Mesenteric fat pad (tissue), 1 donor: ENCODE measurements around the gene ATXN7L1. TPM values are rescaled to one million over a fixed set of nuclear protein-coding genes. Genes with fewer than 3 reads are reported as not detected.

Experiments
- DNase-seq: peaks from one replicate; pipeline ENCODE4 v3.0.0-alpha.2; 2020; ENCODE audit warnings: low spot score
- total RNA-seq: library from RNA; stranded (reverse); fragmentation: NEBNext Ultra II Directional; extraction: Animal tissue kit (Norgen Biotek cat#: 25700); gene quantifications from one replicate; pipeline ENCODE4 v1.2.1, GENCODE V29; 2021
- donor health status: DM: yes; HTN: yes; CAD: no.

The ATXN7L1 gene
- total RNA-seq, 1 donor from 2014 or later = 23.8 TPM

DNA sequence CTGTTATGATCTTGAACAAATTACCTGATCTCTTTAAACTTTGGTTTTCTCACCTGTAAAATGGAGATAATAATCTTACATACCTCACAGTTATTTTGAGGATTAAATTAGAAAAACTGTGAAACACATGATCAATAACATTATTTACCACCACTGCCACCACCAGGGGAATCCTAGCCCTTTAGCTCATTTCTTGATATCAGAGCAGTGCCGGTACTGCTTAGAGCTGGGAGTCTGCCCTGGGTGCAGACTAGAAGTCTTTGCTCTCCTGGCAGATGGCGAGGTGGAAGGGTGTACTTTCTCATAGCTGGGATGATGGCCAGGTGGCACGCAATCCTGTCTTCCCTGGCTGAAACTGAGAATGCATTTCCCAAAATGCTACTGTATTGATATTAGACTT lies 282.4 kb downstream of the ATXN7L1 start:
- peak; percentile 14 for DNase-seq

DNA sequence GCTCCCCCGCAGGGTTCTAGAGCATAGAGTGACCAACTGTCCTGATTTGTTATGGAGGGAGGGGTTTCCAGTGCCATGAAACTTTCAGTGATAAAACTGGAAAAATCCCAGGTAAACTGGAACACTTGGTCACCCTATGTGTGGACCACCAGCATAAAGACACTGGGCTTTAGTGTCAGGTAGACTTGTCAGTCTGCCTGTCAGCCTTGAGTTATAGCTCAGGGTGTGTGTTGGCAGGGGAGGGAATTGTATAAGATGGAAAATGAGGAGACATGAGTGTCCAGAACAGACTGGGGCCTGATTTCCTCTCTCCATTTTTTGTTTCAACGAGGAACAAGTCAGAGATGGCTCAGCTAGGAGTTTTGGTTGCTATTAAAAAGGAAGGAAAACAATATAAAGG lies 284.9 kb downstream of the ATXN7L1 start:
- DNase-seq = no peak

DNA sequence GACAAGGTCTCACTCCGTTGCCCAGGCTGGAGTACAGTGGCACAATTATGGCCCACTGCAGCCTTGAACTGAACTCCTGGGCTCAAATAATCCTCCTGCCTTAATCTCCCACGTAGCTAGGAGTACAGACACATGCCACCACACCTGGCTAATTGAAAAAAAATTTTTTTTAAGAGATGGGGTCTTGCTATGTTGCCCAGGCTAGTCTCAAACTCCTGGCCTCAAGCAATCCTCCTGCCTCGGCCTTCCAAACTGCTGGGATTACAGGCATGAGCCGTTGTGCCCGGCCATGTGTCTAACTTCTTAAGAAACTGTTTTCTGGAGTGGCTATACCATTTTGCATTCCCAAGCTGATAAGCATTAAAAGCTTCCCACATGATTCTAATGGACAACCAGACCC lies 285.6 kb downstream of the ATXN7L1 start:
- DNase-seq = no peak

DNA sequence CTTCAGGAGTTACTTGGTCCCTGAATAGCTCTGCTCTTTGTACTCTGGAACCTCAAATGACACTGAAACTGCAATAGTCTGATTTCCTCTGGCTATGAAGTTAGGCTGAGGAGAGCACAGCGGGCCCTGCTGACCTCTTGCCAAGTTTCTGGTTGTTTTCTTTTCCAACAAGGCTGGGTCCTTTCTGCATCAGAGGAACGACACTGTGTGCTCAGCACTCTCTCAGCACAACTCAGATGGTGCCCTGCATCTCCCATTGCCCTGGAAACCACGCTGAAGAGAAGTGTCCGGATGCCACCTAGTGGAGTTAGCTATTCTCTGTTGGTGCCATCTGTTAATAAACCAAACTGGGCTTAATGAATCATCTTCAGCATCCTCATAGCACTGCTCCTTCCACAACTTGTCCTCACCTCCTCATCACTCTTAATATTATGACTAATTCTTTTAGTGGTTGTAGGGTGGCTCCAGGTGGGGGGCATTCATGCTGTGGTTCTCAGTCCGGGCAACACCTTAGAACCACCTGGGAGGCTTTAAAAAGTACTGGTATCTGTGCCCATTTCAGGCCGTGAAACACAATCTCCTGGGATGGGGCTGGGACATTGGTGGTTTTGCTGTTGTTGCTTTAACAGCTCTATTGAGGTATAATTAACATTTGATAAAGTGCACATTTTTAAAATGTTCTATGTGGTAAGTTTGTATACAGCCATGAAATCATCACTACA lies 286.9 kb downstream of the ATXN7L1 start:
- no peak for DNase-seq

DNA sequence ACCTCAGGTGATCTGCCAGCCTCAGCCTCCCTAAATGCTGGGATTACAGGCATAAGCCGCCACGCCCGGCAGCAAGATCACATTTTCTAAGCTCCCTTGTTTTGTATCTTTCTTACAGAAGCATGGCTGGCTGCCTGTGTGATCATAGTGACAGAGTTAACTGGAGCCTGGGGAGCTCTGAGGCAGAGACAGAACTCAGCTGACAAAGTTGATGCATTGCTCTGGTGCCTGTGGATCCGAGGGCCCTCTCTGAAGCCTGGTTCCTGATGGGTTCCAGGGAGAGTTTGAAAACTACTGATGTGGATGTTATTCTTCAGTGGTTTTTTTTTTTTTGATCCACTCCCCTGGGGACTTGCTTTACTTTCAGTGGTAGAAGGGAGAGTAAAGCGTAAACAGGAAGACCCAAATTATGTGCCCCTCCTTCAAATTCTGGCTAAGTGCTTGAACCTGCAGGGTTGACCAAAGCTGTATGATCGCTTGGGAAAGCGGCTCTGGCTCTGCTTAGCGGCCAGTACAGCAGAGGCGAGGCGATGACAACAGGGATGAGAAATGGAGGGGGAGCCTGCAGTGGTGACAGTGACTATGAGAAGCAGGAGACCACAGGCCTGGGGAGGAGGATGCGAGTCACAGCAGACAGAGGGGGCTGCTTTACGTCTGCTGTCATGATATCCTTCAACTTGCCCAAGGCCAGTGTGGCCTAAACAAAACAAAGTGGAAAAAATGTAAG lies 288.3 kb downstream of the ATXN7L1 start:
- DNase-seq = no peak

DNA sequence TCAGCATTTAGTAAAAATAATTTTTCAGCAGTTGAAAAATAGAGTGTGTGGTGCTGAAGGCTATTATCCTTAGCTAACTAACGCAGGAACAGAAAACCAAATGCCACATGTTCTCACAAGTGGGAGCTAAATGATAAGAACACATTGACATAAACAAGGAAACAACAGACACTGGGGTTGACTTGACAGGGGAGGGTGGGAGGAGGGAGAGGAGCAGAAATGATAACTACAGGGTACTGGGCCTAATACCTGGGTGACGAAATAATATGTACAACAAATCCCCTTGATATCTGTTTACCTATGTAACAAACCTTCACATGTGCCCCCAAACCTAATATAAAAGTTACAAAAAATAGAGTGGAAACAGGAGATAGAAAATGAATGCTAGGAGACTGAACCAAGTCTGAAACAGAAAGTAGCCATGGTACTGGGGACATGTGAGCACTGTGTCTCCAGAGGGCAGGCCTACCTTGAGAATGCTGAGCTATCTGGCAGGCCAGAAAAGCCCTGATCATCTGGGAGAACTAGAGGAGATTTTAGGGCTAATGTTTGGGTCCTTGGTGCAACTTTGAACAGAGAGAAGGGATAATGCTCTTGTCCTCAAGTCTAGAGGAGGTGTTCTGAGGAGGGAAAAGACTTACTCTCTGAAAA lies 290.4 kb downstream of the ATXN7L1 start:
- no peak for DNase-seq

DNA sequence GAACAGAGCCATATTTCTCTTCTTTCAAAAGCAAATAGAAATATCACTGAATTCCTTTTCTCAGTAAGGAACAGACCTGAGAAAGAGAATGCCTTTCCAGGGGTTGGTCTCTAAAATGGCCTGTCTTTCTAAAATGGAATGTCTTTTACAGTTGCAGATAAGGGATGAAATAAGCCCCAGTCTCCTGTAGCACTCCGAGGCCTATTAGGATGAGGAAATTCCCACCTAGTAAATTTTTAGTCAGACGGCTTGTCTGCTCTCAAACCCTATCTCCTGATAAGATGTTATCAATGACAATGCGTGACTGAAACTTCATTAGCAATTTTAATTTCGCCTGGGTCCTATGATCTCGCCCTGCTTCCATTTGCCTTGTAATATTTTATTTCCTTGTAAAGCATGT lies 292.2 kb downstream of the ATXN7L1 start:
- no peak for DNase-seq

DNA sequence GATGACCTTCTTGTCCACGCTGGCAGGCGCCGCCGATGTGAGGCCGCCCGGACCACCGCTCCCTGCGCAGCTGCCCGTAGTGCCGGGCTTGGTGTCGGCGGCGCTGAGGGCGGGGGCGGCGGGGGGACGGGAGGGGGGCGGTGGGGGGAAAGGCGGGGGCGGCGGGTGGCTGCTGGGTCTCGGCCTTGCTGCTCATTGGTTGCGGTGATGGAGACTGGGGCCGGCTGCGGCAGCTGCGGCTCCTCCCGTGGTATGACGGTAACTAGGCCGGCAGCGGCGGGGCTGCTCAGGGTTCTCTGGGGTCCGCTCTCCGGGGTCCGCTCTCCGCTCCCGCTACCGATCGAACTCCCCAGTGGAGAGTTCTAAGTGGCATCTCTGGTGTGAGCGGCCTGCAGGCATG lies 293.3 kb downstream of the ATXN7L1 start:
- no peak for DNase-seq

DNA sequence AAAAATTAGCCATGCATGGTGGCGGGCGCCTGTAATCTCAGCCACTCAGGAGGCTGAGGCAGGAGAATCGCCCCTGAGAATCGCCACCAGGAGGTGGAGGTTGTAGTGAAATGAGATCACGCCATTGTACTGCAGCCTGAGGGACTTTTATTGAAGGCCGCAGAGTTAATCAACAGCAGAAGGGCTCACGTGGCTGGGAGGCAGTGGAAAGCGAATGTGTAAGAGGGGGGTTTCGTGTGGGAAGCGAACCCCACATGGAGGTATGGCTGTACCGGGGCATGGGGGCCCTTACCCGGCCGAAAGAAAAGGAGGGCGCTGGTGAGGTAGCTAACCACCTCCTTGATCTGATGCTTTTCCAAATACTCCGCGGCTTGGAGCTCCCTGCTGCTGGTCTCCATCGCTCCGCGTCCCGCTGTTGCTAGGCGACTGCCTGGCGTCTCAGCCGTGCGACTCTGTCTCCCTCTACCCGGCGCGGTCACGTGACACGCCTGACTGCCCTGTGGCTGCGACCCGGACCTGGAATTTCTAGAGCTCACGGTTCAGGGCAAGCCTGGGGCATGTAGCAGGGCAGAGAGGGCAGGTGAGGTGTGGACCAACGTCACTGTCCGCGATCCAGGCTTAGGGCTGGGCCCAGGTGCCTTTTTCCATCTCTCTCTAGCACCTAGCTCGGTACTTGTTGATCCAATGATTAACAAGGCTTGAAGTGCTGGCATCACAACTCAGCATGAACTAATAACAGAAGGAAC lies 295.2 kb downstream of the ATXN7L1 start, which contains the start of gene EFCAB10:
TSS of gene EFCAB10 (minus strand) at position 428 of the 746 bp plus-strand sequence. CDS start at position 398, 30 bp downstream.
- DNase-seq = no peak

DNA sequence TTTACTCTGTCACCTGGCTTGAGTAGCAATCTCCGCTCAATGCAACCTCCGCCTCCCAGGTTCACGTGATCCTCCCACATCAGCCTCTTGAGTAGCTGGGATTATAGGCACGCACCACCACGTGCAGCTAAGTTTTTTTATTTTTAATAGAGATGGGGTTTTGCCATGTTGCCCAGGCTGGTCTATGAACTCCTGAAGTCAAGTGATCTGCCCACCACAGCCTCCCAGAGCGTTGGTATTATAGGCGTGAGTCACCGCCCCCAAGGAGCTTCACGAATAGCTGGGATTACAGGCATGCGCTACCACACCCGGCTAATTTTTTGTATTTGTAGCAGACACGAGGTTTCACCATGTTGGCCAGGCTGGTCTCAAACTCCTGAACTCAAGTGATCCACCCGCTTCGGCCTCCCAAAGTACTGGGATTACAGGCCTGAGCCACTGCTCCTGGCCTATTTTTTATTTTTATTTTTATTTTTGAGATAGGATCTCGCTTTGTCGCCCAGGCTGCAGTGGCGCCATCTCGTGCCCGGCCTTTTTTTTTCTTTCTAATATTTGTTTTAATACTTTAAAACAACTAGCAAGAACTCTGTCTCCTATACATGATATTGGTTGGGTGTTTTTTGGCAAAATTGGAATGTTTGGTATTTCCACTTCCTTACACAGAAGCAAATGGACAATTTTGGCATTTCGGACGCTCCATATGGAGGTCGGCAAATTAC lies 296.2 kb downstream of the ATXN7L1 start:
- DNase-seq = no peak

DNA sequence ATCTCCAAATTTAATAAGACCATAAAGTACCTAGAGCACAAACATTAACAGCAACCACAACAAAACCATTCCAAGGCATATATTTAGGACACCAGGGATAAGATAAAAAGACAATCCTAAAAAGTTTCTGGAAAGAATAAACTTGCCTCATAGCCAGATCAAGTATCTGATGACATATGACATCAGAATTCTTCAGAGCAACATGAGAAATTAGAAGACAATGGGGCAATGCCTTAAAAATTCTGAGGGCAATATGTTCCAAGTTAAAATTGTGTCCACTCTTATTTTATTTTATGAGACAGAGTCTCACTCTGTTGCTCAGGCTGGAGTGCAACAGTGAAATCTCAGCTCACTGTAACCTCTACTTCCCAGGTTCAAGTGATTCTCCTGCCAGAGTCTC lies 297.9 kb downstream of the ATXN7L1 start:
- no peak for DNase-seq

DNA sequence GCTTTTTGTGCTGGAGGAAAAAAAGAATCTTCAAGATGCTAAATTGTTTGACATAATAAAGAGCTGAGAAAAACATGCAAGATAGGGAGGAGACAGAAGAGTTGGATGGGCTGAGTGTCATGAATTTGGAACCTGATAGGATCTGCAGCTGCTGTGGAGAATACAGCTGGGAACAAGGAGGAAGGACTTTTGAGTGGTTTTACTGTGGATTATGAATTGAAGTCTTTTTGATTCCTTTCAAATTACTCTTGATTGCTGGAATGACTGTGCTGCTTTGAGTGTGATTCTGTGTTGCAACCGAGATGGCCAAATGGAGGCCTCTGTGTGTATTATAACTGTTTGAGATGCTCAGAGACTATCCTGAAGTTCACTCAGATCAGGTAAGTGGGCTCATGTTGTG lies 299.1 kb downstream of the ATXN7L1 start:
- DNase-seq = no peak

DNA sequence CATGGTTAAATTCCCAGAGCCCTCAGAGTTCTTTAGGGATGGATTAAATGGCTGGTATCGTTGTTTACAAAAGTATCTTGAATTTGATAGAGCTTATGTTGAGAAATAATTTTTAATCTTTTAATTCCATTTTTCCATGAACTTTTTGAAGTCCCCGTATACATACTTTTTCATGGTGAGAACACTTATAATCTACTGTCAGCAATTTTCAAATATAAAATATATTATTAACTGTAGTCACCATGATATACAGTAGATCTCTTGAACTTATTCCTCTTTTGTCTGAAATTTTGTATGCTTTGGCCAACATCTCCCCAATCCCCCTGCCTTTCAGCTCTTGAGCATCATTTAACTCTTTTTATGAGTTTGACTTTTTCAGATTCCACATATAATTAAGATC lies 304.5 kb downstream of the ATXN7L1 start:
- no peak for DNase-seq

DNA sequence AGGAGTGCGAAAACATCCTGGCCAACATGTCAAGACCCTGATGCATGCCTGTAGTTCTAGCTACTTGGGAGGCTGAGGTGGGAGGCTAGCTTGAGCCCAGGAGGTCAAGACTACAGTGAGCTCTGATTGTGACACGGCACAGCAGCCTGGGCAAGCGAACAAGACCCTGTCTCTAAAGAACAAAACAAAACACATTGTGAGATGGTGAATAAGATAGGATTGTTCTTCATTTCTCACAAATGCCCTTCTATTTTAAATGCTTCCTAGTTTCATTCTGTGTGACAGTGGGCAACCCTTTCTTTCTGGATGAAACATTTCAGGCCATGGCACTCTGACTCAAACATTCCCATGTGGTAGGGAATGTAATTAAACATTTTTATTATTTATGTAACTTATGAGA lies 308.6 kb downstream of the ATXN7L1 start:
- no peak for DNase-seq

DNA sequence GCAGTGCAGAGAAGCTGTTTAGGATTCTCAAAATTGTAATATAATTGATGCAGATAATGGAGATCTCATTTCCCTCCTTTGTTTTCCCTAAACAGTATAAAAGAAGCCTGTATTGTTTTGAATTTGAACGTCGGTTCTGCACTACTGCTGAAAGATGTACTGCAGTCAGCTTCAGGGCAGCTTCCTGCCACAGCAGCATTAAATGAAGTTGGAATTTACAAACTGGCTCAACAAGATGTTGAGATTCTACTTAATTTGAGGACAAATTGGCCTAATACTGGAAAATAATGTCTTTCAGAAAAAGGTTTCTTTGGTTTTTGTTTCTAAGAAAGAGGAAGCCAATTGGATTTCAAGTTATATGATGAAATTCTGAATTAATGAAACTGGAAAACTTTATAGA lies 309.4 kb downstream of the ATXN7L1 start:
- no peak for DNase-seq

DNA sequence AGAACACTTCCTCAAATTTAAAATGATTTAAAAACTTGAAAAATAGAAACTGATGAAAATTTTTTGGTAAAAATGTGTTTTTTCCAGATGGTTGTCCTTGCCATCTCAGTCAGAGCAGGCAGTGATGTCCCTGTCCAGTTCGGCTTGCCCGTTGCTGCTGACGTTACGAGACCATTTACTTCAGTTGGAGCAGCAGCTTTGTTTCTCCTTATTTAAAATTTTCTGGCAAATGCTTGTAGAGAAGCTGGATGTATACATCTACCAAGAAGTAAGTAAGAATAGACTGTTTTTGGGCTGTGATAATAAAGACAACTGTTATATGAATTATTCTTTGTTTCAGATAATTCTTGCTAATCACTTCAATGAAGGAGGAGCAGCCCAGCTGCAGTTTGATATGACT lies 311.2 kb downstream of the ATXN7L1 start:
- no peak for DNase-seq

DNA sequence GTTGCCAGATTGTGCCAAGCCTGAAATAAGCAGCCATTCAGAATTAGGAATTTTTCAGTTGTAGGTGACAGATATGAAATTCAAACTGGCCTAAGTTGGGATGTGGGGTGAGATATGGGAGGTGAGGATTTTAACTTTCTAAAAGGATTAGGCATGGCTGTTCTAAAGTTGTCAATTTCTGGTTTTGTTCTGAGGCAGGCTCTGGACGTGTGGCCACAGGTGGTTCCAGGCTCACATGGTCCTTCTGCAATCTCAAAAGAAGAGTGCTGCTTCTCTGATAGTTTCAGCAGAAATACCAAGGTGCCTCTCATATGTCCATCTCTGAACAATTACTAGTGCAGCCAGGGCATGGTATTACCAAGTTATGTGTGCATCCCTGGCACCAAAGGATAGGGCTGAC lies 316.5 kb downstream of the ATXN7L1 start:
- DNase-seq = no peak
